Esophagus muscularis mucosa (tissue), 4 donors: Measurements from ENCODE around the gene HIF1A. TPM values are rescaled to one million over a fixed set of nuclear protein-coding genes. Genes with fewer than 3 reads are reported as not detected.

ENCODE experiments used
- DNase-seq: peaks from one replicate; pipeline ENCODE4 v3.0.0-alpha.2; 2017; ENCODE audit errors: extremely low spot score
- H3K27ac ChIP-seq, 4 donors: fragments of 200-600 bp; sonication (generic); replicated peaks in 1 of 4; 1 replicate in 3 of 4; 2 replicates in 1 of 4; pipeline ENCODE4 v1.5.1; 2016 to 2019; ENCODE audit warnings: mild to moderate bottlenecking in 1 of 4
- H3K27me3 ChIP-seq, 4 donors: fragments of 200-600 bp; sonication (generic); one replicate each; pipeline versions ENCODE4 v1.5.1 to v1.6.0; 2016 to 2019
- H3K36me3 ChIP-seq, 4 donors: fragments of 200-600 bp; sonication (generic); one replicate each; pipeline ENCODE4 v1.5.1; 2016 to 2019
- H3K4me1 ChIP-seq, 4 donors: fragments of 200-600 bp; sonication (generic); one replicate each; pipeline ENCODE4 v1.5.1; 2016 to 2019
- H3K4me3 ChIP-seq, 4 donors: fragments of 200-600 bp; sonication (generic); 1 replicate in 2 of 4; 2 replicates in 2 of 4; pipeline ENCODE4 v1.5.1; 2016 to 2019; ENCODE audit warnings: mild to moderate bottlenecking in 4 of 4, moderate library complexity in 1 of 4
- H3K9me3 ChIP-seq, 4 donors: fragments of 200-600 bp; sonication (generic); 1 replicate in 3 of 4; 2 replicates in 1 of 4; pipeline ENCODE4 v1.5.1; 2016 to 2019
- EP300 ChIP-seq: sonication (generic); formaldehyde crosslinking; IDR thresholded peaks from one replicate; pipeline ENCODE4 v1.6.1; 2017; ENCODE audit warnings: antibody characterized with exemption
- POLR2A ChIP-seq: fragments of 450-650 bp; IDR thresholded peaks from one replicate; pipeline ENCODE4 v1.6.1; 2017; ENCODE audit warnings: antibody characterized with exemption, moderate library complexity, mild to moderate bottlenecking, low read depth
- POLR2AphosphoS5 ChIP-seq, 2 donors: sonication (generic); formaldehyde crosslinking; IDR thresholded peaks; one replicate each; pipeline ENCODE4 v1.6.1; 2017; ENCODE audit warnings: antibody characterized with exemption in 2 of 2
- WGBS: methylation state at CpG from one replicate; pipeline ENCODE4 v1.1.5; 2018; 5-methylcytosine and 5-hydroxymethylcytosine counted together
- intact Hi-C: fragments of 100-400 bp; cut with DNase I; formaldehyde crosslinking; loops from one replicate; pipeline ENCODE4 v1.15.1; 2023
- total RNA-seq, 4 donors: library from RNA; depleted of rRNA; stranded (reverse); fragments of >200 nt; gene quantifications; one replicate each; pipeline versions ENCODE4 v1.1.0 to v1.2.1, GENCODE V29; 2016
- TF ChIP-seq, protein P1 (sequence below), 3 experiments: fragments of 200-600 bp in 2 of 3; fragments of 450-650 bp in 1 of 3; sonication (generic) in 2 of 3; IDR thresholded peaks; one replicate each; pipeline ENCODE4 v1.5.1; 2017 to 2019; ENCODE audit warnings: antibody characterized with exemption in 3 of 3, mild to moderate bottlenecking in 2 of 3, moderate library complexity in 1 of 3

The HIF1A gene
- total RNA-seq, 4 donors from 2014 or later, result 77.4 to 156 (median 86.5) TPM

GRCh38 chr14:61726778-61727658, 31.7 kb downstream of the HIF1A start:
- H3K27me3 ChIP-seq, result no peaks in the 10 kb centered on the region
- intact Hi-C loops, result no loop called here
- H3K4me1 ChIP-seq, result peaks cover 0 to 22% (median 12%) of the 10 kb centered on the region in 4 donors
- no peak overlapping the region for H3K27ac ChIP-seq
- WGBS, result 83% methylated on average over 7 of the region's 7 CpGs
- no peaks in the 10 kb centered on the region for H3K9me3 ChIP-seq
- H3K4me3 ChIP-seq, result no peak overlapping the region
- peaks cover 22 to 87% (median 39%) of the 10 kb centered on the region in 4 donors for H3K36me3 ChIP-seq
- TF ChIP-seq, protein P1, sequence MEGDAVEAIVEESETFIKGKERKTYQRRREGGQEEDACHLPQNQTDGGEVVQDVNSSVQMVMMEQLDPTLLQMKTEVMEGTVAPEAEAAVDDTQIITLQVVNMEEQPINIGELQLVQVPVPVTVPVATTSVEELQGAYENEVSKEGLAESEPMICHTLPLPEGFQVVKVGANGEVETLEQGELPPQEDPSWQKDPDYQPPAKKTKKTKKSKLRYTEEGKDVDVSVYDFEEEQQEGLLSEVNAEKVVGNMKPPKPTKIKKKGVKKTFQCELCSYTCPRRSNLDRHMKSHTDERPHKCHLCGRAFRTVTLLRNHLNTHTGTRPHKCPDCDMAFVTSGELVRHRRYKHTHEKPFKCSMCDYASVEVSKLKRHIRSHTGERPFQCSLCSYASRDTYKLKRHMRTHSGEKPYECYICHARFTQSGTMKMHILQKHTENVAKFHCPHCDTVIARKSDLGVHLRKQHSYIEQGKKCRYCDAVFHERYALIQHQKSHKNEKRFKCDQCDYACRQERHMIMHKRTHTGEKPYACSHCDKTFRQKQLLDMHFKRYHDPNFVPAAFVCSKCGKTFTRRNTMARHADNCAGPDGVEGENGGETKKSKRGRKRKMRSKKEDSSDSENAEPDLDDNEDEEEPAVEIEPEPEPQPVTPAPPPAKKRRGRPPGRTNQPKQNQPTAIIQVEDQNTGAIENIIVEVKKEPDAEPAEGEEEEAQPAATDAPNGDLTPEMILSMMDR (IDR thresholded peaks at IDR 0.05), result no peak
- TF ChIP-seq POLR2AphosphoS5 (IDR thresholded peaks at IDR 0.05), result no peak
- no peak for TF ChIP-seq EP300
- no peak for TF ChIP-seq POLR2A
- no peak for DNase-seq

DNA sequence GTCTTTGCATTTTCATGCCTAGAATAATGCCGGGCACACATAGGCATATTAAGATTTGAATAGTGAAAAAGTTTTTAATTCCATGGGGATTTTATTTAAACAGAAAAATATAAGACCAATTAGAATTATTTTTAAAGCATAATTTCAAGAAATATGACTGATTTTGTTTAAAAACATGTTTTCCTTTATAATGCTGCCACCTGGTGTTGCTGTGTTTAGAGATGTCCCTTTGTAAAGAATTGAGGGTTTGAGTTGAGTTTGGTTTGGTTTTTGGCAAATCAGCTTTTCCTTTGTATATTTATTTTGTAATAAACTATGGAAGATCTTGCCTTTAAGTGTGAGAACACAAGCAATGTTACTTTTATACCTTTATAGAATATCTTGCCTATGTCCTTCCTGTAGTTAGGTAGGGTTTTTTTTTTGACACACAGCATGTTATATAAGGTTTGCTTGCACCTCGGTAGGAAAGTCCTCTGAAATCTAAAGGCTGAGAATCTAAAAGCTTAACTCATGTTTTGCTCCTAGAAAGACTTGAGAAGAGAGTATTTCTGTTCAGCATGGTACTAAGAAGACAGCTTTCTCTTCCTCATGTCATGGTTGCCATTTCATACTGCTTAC, 35.6 kb downstream of the HIF1A start:
- no peak for DNase-seq
- WGBS, result 61% methylated on average over 2 of the region's 2 CpGs
- no peaks in the 10 kb centered on the region for H3K27me3 ChIP-seq
- TF ChIP-seq POLR2A (no peak), EP300 (no peak), POLR2AphosphoS5 (IDR thresholded peaks at IDR 0.05) (no peak)
- TF ChIP-seq, protein P1 (IDR thresholded peaks at IDR 0.05), result peak; percentile 45 to 66 (median 58)
- peaks cover 0 to 18% (median 10%) of the 10 kb centered on the region in 4 donors for H3K4me1 ChIP-seq
- intact Hi-C loops, result loop anchor here (2.0 kb wide), 1 partner anchor 270 kb away; no protein-coding TSS in a partner anchor
- peak overlapping the region in 3 of 4 donors; percentile 1 to 38 (median 17) for H3K27ac ChIP-seq
- no peak overlapping the region for H3K4me3 ChIP-seq
- peaks cover 20 to 99% (median 60%) of the 10 kb centered on the region in 4 donors for H3K36me3 ChIP-seq
- no peaks in the 10 kb centered on the region for H3K9me3 ChIP-seq

DNA sequence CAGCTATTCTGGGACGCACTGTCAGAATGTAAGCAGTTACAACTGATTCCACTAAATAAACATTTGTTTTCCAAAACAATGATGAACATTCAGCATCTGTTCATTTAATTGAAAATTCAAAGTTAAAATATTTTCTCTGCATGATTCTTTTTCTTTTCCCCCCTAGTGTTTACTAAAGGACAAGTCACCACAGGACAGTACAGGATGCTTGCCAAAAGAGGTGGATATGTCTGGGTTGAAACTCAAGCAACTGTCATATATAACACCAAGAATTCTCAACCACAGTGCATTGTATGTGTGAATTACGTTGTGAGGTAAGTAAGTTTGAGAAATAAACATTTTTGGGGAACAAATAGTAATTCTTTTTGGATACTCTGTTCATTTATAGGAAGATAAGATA, 38.7 kb downstream of the HIF1A start:
- Histone ChIP-seq H3K4me1 (peaks cover 0 to 13% (median 10%) of the 10 kb centered on the region in 4 donors), H3K27ac (no peak overlapping the region), H3K36me3 (peaks cover 32 to 99% (median 66%) of the 10 kb centered on the region in 4 donors), H3K4me3 (no peak overlapping the region), H3K9me3 (no peaks in the 10 kb centered on the region), H3K27me3 (no peaks in the 10 kb centered on the region)
- TF ChIP-seq, protein P1 (IDR thresholded peaks at IDR 0.05), result no peak
- TF ChIP-seq EP300, result no peak
- TF ChIP-seq POLR2A, result no peak
- no peak for TF ChIP-seq POLR2AphosphoS5 (IDR thresholded peaks at IDR 0.05)
- intact Hi-C loops, result no loop called here
- WGBS, result 81% methylated on average over 2 of the region's 2 CpGs
- DNase-seq, result no peak

GRCh38 chr14:61736751-61737150, 41.4 kb downstream of the HIF1A start:
- no peaks in the 10 kb centered on the region for H3K9me3 ChIP-seq
- TF ChIP-seq POLR2A, result no peak
- no peak for TF ChIP-seq POLR2AphosphoS5 (IDR thresholded peaks at IDR 0.05)
- TF ChIP-seq EP300, result no peak
- TF ChIP-seq, protein P1 (IDR thresholded peaks at IDR 0.05), result no peak

More at GRCh38 chr14:61736751-61737150, 41.4 kb downstream of the HIF1A start:
- intact Hi-C loops, result no loop called here
- Histone ChIP-seq H3K4me1 (no peaks in the 10 kb centered on the region), H3K27ac (no peak overlapping the region), H3K27me3 (no peaks in the 10 kb centered on the region), H3K4me3 (no peak overlapping the region), H3K36me3 (peaks cover 50 to 96% (median 80%) of the 10 kb centered on the region in 4 donors)
- 90% methylated on average over 4 of the region's 4 CpGs for WGBS
- no peak for DNase-seq
